Activated CD4-positive, alpha-beta T cell treated with anti-CD3 and anti-CD28 coated beads, Interleukin-2, amount 50 U/mL, for 48 hours (primary cell): ENCODE measurements around the gene ANKIB1.

ENCODE experiments used
- DNase-seq, 2 experiments: peaks; one replicate each; pipeline ENCODE4 v3.0.0-alpha.2; 2020

Gene ANKIB1

DNA sequence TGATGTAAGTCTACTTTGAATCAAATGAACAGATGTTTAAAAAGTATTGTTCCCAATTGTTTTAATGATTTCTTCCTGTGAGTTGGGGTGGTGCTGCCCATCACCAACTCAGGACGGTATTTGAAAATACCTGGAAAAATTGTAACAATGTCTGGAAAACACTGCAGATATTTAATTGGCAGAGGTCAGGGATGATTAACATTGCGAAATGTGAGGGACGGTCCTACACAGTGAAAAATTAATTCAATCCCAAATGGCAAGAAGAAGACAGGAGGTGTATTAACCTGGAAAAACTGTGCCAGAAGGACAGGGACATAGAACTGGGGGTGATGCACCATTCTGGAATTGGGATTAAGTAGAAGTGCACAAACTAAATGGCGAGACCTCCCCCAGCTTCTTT, 29.6 kb downstream of the ANKIB1 start:
- no peak for DNase-seq

DNA sequence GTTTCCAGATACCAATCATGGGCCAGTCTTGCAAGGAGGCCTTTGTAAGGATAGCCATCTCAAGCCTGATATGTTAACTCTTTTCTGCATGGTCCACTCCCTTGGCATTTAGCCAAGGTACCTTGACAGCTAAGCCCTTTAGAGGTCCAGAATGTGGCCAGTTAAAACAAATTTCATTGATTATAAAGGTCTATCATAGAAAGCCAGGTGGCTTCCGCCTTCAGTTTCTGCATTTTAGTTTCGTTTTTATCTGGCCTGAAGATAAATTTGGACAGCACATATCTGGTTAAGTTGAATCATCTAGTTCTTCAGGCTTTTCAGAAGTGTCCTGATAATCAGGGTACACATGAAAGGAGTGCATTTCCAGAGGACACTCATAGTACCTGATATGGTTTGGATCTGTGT, 30.7 kb downstream of the ANKIB1 start:
- DNase-seq, result no peak

DNA sequence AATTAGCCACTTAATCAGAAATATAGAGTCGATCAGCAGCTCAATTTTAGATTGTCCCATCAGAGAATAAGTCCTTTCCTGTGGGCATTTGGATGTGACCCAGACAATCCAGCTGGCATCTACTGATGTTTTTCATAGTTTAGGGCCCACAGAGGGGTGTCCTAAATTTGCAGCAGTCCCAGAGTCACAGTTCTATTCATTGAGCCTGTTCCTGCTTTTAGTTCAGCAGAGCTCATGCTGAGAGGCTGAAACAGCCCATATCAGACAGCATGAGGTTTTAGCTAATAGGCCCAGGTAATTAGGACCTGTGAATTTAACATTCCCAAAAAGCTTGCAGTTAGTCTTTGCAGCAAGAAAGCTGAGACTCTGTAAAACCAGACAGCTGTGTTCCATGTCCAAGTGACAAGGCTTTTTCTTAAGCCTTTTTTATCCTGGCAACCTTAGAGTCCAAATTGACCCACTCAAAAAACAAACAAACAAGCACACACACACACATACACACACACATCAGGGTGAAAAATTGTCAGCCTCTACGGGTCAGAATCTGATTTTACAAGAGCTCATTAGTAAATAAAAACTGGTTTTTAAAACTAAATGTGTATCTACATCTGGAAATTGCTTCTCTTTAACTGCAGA, 33.7 kb downstream of the ANKIB1 start:
- no peak for DNase-seq

GRCh38 chr7:92281031-92281430, 35.3 kb downstream of the ANKIB1 start:
- no peak for DNase-seq

- DNase-seq, result no peak
Observed at GRCh38 chr7:92282221-92282814, 36.5 kb downstream of the ANKIB1 start.

DNA sequence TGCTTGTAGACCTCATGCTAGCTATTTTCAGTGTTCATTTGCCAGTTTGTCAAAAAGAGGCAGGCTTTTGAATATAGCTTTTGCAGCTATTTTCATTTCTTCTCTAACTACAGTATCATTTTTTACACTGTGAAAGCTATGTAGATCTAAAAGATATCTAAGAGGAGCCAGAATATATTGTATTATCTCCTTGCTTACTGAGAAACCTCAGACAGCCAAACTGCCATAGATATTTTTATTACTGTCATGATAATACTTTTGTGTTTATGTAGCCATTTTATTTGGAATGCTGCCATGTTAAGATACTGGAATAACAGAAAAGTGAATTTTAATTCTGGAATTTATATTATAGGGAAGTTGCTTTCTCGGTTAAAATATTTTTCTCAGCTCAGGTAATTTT, 37.2 kb downstream of the ANKIB1 start:
- no peak for DNase-seq

DNA sequence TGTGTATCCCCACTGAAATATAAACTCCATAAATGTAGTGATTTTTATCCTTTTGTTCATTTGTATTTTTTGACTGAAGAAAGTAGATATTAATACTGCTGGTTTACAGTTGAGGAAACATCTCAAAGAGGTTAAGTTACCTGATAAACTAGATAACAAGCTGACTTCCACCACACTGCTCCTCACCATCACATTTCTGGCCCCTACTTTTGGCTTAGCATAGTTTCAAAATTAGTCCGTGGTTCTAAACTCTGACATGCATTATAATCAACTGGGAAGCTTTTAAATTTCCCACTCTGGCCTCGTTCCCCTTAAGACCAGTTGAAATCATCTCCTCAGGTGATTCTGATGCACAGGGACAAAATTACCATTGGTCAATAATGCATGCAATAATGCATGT, 43.5 kb downstream of the ANKIB1 start:
- DNase-seq, result no peak

DNA sequence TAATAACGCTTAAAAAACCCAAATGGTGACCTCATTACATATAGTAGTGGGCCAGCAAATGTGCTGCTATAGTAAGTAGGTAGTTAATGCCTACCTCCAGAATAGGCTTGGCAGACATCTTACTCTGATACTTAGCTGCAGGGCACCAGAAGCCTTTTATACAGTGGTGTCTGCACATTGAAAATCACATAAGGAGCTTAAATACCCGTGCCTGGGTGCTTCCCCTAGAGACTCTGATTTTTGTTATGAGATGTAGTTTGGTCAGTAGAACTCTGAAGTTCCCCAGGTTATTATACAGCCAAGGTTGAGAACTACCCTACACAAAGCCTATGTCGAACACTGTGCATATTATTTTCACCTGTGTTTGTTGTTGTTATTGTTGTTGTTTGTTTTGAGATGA, 47.2 kb downstream of the ANKIB1 start:
- no peak for DNase-seq

DNA sequence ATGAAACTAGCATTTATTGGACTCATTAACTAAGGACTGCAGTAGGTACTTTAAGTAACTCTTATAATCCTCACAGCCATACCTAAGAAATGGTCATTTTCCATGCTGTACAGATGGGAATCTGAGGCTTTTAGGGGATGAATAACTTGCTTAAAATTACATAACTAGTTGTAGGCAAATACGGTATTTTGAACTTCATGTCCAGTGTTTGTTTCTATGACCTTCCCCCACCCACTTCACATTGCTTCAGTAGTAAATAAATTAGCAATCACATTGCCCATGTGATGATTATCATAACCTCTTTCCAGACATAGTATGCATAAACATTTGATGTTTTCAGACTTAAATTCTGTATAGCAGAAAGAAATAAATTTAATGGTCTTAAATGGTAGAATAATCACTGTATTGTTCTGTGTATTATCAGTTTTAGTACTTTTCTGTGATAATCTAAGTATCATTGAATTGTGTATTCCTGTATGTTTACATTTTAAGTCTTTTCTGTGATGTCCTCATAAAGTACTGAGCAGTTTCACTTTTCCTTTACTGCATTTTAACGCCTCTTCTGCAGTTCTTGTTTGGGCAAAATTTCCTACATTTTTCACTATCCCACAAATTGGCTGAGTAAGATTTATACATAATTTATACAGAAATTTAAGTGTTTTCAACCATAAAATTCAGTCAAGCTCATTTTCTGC, 48.3 kb downstream of the ANKIB1 start:
- no peak for DNase-seq

GRCh38 chr7:92295391-92295790, 49.6 kb downstream of the ANKIB1 start:
- DNase-seq, result no peak

- no peak for DNase-seq
Observed at GRCh38 chr7:92296235-92296634, 50.5 kb downstream of the ANKIB1 start.

- DNase-seq, result no peak
Observed at GRCh38 chr7:92296880-92297445, 51.2 kb downstream of the ANKIB1 start.

DNA sequence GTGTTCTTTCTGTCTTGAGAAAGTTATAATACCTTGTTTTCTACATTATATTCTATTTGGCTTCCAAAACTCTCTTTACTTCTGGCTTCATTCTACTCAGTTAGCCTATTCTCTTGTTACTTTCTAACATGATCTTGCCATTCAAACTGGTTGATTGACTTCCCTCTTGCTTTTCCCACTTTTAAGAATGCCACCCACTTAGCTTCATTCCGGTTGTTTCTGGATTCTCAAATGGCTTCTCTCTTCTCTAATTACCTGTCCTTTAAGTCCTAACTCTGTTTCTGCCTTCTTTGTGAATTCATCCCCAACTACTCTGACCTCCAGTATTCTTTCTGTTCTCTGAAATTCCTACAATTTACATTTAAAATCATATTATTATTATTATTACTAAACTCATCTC, 52.0 kb downstream of the ANKIB1 start:
- no peak for DNase-seq

DNA sequence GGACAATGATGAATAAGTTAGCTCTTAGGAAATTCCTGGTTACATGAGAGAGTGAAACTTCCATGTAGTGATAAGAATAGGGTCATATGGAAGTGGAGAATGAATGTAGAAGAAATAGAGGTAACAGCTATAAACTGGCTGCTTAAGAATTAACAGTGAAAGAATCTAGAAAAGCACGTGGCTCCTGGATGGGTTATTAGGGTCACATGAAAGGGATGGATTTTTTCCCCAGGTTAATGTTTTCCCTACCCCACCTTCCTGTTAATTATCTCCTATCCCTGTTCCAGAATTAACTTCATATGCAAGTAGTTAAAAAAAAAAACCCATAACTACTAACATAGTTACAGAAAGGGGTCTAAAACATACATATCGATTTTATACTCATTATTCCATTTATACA, 58.0 kb downstream of the ANKIB1 start:
- DNase-seq, result no peak

GRCh38 chr7:92304406-92304893, 58.7 kb downstream of the ANKIB1 start:
- DNase-seq, result no peak

DNA sequence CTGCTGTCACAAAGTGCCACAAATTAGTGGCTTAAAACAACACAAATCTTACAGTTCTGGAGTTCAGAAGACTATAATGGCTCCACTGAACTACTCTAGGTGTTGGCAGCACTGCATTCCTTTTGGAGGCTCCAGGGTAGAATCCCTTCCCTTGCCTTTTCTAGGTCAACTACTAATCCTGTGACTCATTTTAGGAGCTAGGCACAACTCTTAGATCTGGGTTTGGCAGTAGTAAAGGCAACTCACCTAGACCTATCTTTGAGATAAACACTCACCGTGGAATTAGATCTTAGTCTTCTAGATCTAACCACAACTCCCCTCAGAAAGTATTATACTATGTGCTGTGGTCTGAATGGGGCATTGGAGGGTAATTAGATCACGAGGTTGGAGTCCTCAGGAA, 60.4 kb downstream of the ANKIB1 start:
- DNase-seq, result no peak

- no peak for DNase-seq
Observed at GRCh38 chr7:92313055-92313454, 67.3 kb downstream of the ANKIB1 start.

DNA sequence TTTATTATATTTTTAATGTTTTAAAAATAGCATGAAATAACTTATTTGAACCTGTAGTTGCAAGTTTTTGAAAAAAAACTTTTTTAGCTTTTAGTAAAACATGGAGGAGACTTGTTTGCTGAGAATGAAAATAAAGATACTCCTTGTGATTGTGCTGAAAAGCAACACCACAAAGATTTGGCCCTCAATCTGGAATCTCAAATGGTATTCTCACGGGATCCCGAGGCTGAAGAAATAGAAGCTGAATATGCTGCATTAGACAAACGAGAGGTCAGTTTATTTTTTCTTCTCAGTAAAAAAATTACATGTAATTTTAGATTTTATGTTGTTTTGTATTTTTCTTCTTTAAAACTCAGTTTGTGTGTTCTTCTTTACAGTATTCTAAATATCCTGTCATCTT, 73.5 kb downstream of the ANKIB1 start:
- DNase-seq, result no peak

- DNase-seq, result no peak
Observed at GRCh38 chr7:92325173-92325572, 79.4 kb downstream of the ANKIB1 start.

GRCh38 chr7:92325858-92326257, 80.1 kb downstream of the ANKIB1 start:
- DNase-seq, result no peak

DNA sequence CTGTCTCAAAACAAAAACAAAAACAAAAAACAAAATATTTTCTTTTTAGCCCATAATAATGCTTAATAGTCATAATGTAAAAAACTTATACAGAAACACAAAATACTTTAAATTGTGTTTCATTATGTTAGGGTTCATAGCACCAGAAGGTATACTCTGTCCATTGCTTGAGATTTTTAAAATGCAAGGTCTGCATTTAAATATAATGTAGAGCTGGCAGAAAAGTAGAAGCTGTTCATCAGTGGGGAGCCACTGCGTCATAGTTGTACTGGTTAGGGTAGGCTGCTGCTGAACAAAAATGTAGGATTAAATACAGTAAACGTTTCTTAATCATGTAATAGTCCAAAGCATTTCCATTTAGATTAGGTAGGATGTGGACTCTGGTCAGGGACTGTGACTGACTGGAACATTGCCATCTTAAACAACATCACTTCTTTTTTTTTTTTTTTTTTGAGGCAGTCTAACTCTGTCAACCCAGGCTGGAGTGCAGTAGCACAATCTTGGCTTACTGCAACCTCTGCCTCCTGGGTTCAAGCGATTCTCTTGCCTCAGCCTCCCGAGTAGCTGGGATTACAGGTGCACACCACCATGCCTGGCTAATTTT, 85.2 kb downstream of the ANKIB1 start:
- DNase-seq, result no peak

DNA sequence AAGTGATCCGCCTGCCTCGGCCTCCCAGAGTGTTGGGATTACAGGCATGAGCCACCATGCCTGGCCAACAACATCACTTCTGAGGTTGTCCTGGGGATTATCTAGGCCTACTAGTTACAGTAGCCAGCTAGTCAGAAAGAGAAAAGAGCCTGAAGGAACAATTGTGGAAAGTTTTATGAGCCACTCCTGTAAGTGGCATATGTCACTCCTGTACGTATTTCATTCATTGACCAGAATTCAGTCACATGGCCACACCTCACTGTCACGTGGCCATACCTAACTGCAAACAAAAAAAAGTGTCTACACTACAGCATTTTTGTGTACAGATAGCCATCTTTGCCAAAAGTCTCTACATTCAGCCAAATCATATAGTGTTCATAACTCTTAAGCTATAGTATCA, 85.7 kb downstream of the ANKIB1 start:
- DNase-seq, result no peak

- DNase-seq, result no peak
Observed at GRCh38 chr7:92332782-92333181, 87.0 kb downstream of the ANKIB1 start.

DNA sequence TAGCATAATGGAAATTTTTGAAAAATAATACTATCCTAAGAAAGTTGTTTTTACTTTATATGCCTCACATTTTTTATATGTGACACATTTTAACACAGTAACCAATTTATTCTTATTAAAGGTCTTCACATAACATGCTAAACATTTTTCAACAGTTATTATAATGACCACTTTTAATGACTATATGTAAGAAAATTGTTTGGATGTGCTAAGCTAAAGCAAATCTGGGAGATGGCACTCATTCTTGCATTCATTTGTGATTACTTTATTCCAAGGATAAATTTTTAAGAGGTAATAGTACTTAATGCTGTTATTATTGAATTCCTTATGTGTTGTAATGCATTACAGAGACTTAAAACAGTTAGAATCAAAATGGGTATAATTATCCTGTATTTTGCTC, 88.1 kb downstream of the ANKIB1 start:
- no peak for DNase-seq
